OCI-LY3 (cell line): Measurements from ENCODE around the gene CACNA1E.

Source experiments
- H2AFZ ChIP-seq: fragments of 200-600, 300-600 bp; shearing (Covaris generic); 2 replicates; pipeline ENCODE4 v1.6.0; 2014; ENCODE audit warnings: antibody characterized with exemption, low read depth, low read length
- H3K27ac ChIP-seq: fragments of 200-600, 300-600 bp; sonication (generic); 2 replicates; pipeline ENCODE4 v1.5.1; 2014; ENCODE audit warnings: mild to moderate bottlenecking, low read length, moderate library complexity, mixed read lengths
- H3K27me3 ChIP-seq: fragments of 200-600, 300-600 bp; sonication (generic); 2 replicates; pipeline ENCODE4 v1.6.1; 2014; ENCODE audit warnings: low read depth, low read length, mixed read lengths
- H3K36me3 ChIP-seq: fragments of 200-600, 300-600 bp; sonication (generic); replicated peaks from 2 replicates; pipeline ENCODE3; 2014; ENCODE audit warnings: low read depth, low read length, mixed read lengths
- H3K4me1 ChIP-seq: fragments of 300-600, 200-600 bp; sonication (generic); 2 replicates; pipeline ENCODE4 v1.6.1; 2014; ENCODE audit warnings: low read length, mixed read lengths
- H3K4me2 ChIP-seq: fragments of 200-600, 300-600 bp; sonication (generic); 2 replicates; pipeline ENCODE4 v1.6.1; 2014; ENCODE audit warnings: low read length, mixed read lengths
- H3K4me3 ChIP-seq: fragments of 300-600, 200-600 bp; sonication (generic); 2 replicates; pipeline ENCODE4 v1.5.1; 2014; ENCODE audit warnings: antibody characterized with exemption, mild to moderate bottlenecking, low read length, moderate library complexity
- H3K79me2 ChIP-seq: fragments of 300-600, 200-600 bp; shearing (Covaris generic); 2 replicates; pipeline ENCODE4 v1.6.1; 2014; ENCODE audit warnings: mild to moderate bottlenecking, low read length, mixed read lengths
- H3K9ac ChIP-seq: fragments of 300-600, 200-600 bp; shearing (Covaris generic); 2 replicates; pipeline ENCODE4 v1.6.0; 2014; ENCODE audit warnings: mild to moderate bottlenecking, low read length, moderate library complexity
- H3K9me3 ChIP-seq: fragments of 200-600, 300-600 bp; shearing (Covaris generic); 2 replicates; pipeline ENCODE4 v1.6.1; 2014; ENCODE audit warnings: low read length, mixed read lengths; ENCODE audit not compliant: insufficient read depth
- H4K20me1 ChIP-seq: fragments of 200-600, 300-600 bp; sonication (generic); 2 replicates; pipeline ENCODE4 v1.6.1; 2016; ENCODE audit warnings: low read length, mixed read lengths; ENCODE audit not compliant: insufficient read depth
- CTCF ChIP-seq: fragments of 200-600, 300-600 bp; sonication (generic); IDR thresholded peaks from 2 replicates; pipeline ENCODE4 v1.5.1; 2014; ENCODE audit warnings: antibody characterized with exemption, low read length, low read depth
- EZH2phosphoT487 ChIP-seq: fragments of 200-600 bp; shearing (Covaris generic); IDR thresholded peaks from 2 replicates; pipeline ENCODE4 v1.6.1; 2018; ENCODE audit warnings: antibody characterized with exemption, mixed run types, low read depth

Gene CACNA1E

GRCh38 chr1:181778640-181779260 lies 295.4 kb downstream of the CACNA1E start:
- Histone ChIP-seq H2AFZ (no peak overlapping the region), H3K9ac (no peak overlapping the region), H3K79me2 (no peaks in the 10 kb centered on the region), H3K4me1 (no peaks in the 10 kb centered on the region), H3K4me3 (no peak overlapping the region), H3K9me3 (no peaks in the 10 kb centered on the region), H4K20me1 (no peaks in the 10 kb centered on the region), H3K36me3 (no peaks in the 10 kb centered on the region), H3K27ac (no peak overlapping the region), H3K27me3 (peaks cover 17% of the 10 kb centered on the region), H3K4me2 (no peak overlapping the region)
- TF ChIP-seq CTCF (no peak), EZH2phosphoT487 (no peak)

DNA sequence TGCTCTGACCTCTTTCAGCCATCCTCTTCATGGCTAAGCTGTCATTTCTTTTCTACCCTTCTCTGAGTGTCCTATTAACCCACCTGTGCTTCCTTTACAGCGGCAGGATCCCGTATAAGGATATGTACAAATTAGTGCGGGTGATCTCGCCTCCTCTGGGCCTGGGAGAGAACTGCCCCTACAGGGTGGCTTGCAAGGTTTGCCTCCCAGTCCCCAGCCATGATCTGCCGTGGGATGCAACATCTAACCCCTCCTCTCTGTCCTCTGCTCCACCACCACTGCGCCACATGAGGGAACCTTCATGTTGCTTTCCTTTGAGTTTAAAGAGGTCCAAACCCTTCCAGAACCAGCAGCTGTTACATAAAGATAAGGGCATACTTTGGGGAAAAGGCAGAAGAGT lies 296.0 kb downstream of the CACNA1E start:
- H3K79me2 ChIP-seq, result no peaks in the 10 kb centered on the region
- no peaks in the 10 kb centered on the region for H3K36me3 ChIP-seq
- no peak overlapping the region for H3K4me3 ChIP-seq
- H4K20me1 ChIP-seq, result no peaks in the 10 kb centered on the region
- TF ChIP-seq CTCF, result no peak
- no peak for TF ChIP-seq EZH2phosphoT487
- H3K4me1 ChIP-seq, result no peaks in the 10 kb centered on the region
- no peak overlapping the region for H2AFZ ChIP-seq
- H3K27me3 ChIP-seq, result peaks cover 14% of the 10 kb centered on the region
- H3K9ac ChIP-seq, result no peak overlapping the region
- H3K9me3 ChIP-seq, result no peaks in the 10 kb centered on the region
- H3K27ac ChIP-seq, result no peak overlapping the region
- no peak overlapping the region for H3K4me2 ChIP-seq

DNA sequence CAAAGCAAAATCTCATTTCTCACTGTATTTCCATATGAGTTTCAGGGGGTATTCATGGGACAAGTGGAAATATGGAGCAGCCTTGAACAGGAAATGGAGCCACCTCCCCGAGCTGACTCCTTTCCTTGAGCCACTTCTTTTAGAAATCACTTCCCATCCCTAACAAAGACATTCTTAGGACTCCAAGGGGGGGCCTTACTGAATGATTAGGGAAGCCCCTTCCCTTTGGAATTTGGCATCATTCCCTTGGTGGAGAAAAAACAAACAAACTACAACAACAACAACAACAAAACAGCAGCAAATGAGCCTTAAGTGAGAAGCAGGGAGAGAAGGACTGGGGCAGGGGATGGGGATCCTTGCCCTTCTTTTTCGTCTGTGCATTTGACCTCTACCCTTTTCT lies 299.9 kb downstream of the CACNA1E start:
- no peak overlapping the region for H2AFZ ChIP-seq
- no peaks in the 10 kb centered on the region for H3K4me1 ChIP-seq
- H3K79me2 ChIP-seq, result no peaks in the 10 kb centered on the region
- H3K4me3 ChIP-seq, result no peak overlapping the region
- no peak for TF ChIP-seq EZH2phosphoT487
- TF ChIP-seq CTCF, result no peak
- H3K9me3 ChIP-seq, result no peaks in the 10 kb centered on the region
- H3K36me3 ChIP-seq, result no peaks in the 10 kb centered on the region
- no peak overlapping the region for H3K9ac ChIP-seq
- H3K27me3 ChIP-seq, result peaks cover 8% of the 10 kb centered on the region; the same call in 1 of the 2 replicates
- H4K20me1 ChIP-seq, result no peaks in the 10 kb centered on the region
- no peak overlapping the region for H3K4me2 ChIP-seq
- H3K27ac ChIP-seq, result no peak overlapping the region

DNA sequence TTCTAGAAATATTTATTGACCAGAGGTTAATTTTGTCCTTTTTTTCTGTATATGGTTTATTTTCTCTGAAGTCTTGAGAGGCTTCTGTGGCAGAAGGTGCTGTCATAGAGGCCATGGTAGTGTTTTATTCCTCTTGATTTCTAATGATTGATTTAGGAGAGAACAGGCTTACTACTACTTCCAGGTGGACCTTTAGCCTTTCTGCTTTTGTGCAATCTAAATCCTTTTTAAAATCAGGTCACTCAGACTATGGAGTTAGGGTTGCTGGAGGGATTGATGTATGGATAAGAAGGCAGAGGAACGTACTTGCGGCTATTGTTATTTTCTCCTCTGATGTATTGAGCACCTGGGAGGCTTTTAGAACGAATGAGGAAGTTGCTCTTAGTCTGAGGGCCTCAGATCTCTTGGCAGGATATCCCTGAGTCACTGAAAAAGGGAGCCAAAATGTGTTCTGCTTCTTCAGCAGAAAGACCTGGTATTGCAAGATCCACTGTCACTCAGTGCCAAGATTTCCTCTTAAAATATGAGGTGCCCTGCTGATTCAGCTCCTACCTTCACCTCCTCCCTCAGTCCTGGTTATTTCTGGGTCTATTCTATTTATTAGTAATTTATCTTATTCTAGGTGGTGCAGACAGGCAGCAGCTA lies 300.8 kb downstream of the CACNA1E start:
- no peak overlapping the region for H3K9ac ChIP-seq
- H3K9me3 ChIP-seq, result no peaks in the 10 kb centered on the region
- no peak overlapping the region for H3K4me2 ChIP-seq
- H3K36me3 ChIP-seq, result no peaks in the 10 kb centered on the region
- H3K27me3 ChIP-seq, result peaks cover 16% of the 10 kb centered on the region
- H3K27ac ChIP-seq, result no peak overlapping the region
- no peak overlapping the region for H2AFZ ChIP-seq
- TF ChIP-seq CTCF (no peak), EZH2phosphoT487 (no peak)
- H3K4me3 ChIP-seq, result no peak overlapping the region
- no peaks in the 10 kb centered on the region for H4K20me1 ChIP-seq
- H3K4me1 ChIP-seq, result no peaks in the 10 kb centered on the region
- H3K79me2 ChIP-seq, result no peaks in the 10 kb centered on the region
